ENCODE data around the gene FDX2.
A peak's percentile ranks its signal among the peaks of the same experiment; 100 is the strongest.

FDX2 gene

DNA sequence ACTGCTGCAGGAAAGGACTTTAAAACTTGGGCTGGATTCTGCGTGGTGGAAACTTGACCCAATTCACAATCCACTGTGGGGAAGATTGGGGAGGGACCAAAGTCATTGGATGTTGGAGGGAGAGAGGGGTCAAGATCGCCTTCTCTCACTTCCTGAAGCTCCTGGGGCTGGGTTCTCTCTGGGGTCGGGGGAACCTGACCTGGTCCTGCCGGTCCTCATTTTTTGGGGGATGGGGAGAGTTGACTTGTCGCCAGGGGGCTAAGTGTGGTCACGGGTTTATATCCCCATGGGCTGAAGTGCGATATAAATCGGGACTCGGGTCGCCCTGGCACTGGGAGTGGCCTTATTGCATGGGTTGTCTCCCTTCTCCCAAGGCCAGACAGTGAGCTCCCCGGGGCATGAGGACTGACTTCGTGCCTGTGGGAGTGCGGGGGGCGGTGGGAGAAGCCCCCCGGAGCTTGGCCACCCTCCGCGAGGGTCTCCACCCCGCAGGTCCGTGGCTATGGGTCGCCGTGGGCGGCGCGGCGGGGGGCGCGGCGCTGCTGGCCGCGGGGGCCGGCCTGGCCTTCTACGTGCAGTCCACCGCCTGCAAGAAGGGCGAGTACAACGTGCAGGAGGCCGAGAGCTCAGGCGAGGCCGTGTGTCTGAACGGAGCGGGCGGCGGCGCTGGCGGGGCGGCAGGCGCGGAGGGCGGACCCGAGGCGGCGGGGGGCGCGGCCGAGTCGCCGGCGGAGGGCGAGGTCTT lies 19.8 kb downstream of the FDX2 start:
- DNase-seq, result no peak

DNA sequence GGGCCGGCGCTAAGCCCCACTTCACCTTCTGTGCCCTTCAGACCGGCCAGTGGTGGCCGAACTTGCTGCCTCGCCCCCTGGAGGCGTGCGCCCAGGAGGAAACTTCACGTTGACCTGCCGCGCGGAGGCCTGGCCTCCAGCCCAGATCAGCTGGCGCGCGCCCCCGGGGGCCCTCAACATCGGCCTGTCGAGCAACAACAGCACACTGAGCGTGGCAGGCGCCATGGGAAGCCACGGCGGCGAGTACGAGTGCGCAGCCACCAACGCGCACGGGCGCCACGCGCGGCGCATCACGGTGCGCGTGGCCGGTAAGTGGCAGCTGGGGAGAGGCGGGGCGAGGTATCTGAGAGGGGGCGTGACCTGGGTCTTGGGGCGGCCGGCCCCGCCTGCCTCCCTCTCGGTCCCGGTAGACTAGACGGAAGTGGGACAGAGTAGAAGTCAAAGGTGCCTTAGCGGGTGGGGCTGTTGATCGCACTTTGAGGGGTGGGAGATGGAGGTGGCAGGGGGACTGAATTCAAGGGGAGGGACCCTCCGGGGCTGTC lies 20.4 kb downstream of the FDX2 start:
- no peak for DNase-seq

DNA sequence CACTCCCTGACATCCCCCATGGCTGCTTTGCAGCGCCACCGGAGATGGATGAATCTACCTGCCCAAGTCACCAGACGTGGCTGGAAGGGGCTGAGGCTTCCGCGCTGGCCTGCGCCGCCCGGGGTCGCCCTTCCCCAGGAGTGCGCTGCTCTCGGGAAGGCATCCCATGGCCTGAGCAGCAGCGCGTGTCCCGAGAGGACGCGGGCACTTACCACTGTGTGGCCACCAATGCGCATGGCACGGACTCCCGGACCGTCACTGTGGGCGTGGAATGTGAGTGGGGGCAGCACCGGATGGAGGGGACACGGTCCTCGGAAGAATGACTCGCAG lies 21.5 kb downstream of the FDX2 start:
- no peak for DNase-seq

DNA sequence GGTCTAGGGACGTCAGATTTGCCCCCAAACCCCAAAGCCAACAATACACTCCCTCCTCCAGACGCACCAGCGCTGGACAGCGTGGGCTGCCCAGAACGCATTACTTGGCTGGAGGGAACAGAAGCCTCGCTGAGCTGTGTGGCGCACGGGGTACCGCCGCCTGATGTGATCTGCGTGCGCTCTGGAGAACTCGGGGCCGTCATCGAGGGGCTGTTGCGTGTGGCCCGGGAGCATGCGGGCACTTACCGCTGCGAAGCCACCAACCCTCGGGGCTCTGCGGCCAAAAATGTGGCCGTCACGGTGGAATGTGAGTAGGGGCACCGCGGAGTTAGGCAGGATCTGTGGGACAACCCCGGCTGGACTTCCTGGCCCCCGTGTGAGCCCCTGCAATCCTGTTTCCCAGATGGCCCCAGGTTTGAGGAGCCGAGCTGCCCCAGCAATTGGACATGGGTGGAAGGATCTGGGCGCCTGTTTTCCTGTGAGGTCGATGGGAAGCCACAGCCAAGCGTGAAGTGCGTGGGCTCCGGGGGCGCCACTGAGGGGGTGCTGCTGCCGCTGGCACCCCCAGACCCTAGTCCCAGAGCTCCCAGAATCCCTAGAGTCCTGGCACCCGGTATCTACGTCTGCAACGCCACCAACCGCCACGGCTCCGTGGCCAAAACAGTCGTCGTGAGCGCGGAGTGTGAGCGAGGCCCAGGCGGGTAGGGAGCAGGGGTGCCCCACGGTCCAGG lies 22.0 kb downstream of the FDX2 start:
- no peak for DNase-seq

DNA sequence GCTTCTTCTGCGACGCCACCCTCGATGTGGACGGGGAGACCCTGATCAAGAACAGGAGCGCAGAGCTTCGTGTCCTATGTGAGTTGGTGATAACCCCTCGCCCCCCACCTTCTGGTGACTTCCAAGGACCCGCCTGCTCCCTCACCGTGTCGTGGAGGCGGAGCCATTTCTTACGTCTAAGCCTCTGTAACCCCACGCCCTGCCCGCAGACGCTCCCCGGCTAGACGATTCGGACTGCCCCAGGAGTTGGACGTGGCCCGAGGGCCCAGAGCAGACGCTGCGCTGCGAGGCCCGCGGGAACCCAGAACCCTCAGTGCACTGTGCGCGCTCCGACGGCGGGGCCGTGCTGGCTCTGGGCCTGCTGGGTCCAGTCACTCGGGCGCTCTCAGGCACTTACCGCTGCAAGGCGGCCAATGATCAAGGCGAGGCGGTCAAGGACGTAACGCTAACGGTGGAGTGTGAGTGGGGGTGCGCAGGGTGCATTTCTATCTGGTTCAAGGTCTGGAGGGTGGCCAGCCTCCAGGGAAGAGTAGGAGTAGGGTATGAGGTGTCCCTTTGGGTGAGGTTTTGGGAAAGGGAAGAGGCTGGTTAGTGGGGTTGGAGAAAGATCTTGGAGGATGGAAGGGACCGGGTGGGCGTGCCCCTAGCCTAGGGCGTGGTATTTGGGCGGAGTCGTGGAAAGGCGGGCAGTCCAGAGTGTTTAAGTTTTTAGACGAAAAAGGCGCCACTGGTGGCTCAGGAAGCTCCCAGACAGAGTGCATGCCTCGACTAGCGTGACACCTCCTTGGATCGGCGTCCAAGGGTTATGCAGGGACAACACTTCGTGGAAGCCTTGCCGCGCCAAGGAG lies 22.8 kb downstream of the FDX2 start:
- DNase-seq, result no peak

DNA sequence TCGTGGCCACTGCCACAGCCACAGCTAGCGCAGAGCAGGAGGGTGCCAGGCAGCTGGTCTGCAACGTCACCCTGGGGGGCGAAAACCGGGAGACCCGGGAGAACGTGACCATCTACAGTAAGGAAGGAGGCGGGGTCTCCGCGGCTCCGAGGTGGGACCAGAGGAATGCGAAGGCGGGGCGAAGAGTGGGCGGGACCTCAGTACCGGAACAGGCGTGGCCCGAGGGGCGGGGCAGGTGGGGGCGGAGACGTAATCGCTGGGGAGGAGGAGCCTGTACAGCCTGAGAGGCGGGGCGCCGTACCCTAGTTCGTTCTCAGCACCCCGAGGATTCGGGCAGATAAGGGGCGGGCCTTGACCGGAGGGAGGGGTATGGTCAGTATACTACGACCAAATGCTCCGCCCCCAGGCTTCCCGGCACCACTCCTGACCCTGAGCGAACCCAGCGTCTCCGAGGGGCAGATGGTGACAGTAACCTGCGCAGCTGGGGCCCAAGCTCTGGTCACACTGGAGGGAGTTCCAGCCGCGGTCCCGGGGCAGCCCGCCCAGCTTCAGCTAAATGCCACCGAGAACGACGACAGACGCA lies 23.5 kb downstream of the FDX2 start:
- no peak for DNase-seq

DNA sequence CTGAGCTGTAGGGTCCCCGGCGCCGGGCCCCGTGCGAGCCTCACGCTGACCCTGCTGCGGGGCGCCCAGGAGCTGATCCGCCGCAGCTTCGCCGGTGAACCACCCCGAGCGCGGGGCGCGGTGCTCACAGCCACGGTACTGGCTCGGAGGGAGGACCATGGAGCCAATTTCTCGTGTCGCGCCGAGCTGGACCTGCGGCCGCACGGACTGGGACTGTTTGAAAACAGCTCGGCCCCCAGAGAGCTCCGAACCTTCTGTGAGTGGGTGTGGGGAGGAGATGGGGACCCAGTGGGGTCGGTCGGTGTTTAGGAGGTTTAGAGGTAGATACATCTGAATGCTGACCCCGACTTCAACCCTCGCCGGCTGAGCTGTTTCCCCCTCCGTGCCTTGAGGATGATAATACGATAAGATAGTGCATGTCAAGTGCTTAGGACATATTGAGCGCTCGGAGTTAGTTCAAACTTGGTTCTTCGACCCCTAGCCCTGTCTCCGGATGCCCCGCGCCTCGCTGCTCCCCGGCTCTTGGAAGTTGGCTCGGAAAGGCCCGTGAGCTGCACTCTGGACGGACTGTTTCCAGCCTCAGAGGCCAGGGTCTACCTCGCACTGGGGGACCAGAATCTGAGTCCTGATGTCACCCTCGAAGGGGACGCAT lies 24.1 kb downstream of the FDX2 start:
- DNase-seq, result no peak

DNA sequence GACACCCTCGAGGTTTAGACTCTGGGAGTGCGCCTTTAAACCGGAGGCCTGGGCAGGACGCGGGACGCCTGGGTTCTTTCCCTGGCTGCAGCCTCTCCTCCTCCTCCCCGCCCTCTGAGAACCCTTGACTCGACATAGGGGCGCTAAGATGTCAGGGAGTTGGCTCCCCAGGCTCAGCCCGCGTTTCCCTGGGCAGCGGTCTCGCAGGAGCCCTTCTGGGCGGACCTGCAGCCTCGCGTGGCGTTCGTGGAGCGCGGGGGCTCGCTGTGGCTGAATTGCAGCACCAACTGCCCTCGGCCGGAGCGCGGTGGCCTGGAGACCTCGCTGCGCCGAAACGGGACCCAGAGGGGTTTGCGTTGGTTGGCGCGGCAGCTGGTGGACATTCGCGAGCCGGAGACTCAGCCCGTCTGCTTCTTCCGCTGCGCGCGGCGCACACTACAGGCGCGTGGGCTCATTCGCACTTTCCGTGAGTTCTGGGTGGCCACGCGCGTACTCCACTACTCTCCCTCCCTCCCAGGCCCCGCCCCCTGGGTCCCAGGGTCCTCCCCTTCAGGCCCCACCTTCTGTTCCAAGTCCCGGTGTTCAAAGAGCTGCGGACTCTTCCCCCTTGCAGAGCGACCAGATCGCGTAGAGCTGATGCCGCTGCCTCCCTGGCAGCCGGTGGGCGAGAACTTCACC lies 24.8 kb downstream of the FDX2 start:
- no peak for DNase-seq

DNA sequence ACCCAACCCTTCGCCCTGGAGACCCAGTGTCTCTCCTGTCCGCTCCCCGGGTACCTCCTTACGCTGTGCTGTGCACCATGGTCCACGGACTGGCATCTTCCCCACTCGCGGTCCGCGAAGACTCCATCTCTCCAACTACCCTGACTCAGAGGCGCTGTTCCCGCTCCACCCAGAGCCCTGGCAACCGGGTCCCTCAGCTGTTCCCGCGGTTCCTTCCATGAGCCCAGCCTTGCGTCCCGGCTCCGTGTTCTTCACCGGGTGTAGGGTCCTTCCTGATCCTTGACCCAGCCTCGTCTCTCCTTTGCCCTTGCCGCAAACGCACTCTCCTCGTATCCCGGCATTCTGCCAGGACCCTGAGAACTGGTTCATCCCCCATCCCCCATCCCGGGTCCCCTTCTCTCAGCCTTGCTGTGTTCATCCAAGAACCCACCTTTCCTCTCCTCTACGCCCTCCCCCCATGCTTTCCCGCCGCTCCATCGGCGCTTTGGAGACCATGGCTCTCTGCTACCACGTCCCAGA lies 25.4 kb downstream of the FDX2 start:
- DNase-seq, result no peak

DNA sequence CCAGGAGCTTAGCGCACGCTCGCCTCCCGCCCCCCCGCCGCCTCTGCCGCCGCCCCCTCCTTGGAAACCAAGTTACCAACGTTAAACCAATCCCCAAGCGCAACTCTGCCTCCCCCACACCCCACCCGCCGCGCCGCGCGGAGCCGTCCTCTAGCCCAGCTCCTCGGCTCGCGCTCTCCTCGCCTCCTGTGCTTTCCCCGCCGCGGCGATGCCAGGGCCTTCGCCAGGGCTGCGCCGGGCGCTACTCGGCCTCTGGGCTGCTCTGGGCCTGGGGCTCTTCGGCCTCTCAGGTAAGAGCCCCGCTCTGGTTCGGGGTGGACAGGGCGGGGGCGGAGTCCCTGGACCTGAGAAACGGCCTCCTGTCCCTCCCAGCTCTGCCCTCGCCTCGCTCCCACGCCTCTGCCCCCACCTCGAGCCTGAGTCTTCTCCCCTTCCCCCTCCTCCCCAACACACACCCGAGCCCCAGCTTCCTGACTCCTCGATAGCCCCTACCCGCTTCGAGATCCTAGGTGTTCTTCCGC lies 25.9 kb downstream of the FDX2 start, which contains the start of gene ICAM5:
ICAM5 (plus strand) TSS at position 117 of the 521 bp plus-strand sequence; CDS start at position 209, 92 bp downstream.
- peak; percentile 71 for DNase-seq

DNA sequence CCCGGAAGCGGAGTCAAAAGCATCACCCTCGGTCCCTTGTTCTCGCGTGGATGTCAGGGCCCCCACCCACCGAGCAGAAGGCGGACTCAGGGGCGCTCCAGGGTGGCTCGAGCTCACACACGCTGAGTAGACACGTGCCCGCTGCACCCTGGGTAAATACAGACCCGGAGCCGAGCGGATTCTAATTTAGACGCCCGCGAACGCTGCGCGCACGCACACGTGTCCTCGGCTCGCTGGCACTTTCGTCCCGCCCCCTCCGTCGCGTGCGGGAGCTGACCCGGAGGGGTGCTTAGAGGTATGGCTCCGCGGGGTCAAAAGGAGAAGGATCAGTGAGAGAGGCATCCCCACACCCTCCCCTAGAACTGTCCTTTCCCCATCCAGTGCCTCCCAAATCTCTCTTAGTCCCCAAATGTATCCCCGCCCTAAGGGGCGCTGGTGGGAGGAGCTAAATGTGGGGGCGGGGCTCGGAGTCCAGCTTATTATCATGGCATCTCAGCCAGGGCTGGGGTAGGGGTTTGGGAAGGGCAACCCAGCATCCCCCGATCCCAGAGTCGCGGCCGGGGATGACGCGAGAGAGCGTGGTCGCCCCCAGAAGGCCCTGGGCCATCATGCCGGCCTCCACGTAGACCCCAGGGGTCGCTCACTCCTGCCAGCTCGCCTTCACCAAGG lies 26.5 kb downstream of the FDX2 start:
- DNase-seq, result peak; percentile 71

DNA sequence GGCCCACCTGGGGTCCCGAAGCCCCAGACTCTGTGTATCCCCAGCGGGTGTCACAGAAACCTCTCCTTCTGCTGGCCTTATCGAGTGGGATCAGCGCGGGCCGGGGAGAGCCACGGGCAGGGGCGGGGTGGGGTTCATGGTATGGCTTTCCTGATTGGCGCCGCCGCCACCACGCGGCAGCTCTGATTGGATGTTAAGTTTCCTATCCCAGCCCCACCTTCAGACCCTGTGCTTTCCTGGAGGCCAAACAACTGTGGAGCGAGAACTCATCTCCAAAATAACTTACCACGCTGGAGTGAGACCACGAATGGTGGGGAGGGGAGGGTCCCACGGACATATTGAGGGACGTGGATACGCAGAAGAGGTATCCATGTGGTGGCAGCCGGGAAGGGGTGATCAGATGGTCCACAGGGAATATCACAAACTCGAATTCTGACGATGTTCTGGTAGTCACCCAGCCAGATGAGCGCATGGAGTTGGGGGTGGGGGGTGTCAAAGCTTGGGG lies 27.1 kb downstream of the FDX2 start:
- DNase-seq, result peak; percentile 53

DNA sequence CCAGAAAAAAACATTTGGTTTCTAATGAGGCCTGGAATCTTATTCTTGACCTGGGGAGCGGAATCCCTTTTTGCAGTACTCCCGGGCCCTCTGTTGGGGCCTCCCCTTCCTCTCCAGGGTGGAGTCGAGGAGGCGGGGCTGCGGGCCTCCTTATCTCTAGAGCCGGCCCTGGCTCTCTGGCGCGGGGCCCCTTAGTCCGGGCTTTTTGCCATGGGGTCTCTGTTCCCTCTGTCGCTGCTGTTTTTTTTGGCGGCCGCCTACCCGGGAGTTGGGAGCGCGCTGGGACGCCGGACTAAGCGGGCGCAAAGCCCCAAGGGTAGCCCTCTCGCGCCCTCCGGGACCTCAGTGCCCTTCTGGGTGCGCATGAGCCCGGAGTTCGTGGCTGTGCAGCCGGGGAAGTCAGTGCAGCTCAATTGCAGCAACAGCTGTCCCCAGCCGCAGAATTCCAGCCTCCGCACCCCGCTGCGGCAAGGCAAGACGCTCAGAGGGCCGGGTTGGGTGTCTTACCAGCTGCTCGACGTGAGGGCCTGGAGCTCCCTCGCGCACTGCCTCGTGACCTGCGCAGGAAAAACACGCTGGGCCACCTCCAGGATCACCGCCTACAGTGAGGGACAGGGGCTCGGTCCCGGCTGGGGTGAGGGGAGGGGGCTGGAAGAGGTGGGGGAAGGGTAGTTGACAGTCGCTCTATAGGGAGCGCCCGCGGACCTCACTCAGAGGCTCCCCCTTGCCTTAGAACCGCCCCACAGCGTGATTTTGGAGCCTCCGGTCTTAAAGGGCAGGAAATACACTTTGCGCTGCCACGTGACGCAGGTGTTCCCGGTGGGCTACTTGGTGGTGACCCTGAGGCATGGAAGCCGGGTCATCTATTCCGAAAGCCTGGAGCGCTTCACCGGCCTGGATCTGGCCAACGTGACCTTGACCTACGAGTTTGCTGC lies 28.7 kb downstream of the FDX2 start, which contains the start of gene ICAM4:
ICAM4 (plus strand) TSS at position 153 of the 935 bp plus-strand sequence; CDS start at position 211, 58 bp downstream.
- DNase-seq, result no peak

DNA sequence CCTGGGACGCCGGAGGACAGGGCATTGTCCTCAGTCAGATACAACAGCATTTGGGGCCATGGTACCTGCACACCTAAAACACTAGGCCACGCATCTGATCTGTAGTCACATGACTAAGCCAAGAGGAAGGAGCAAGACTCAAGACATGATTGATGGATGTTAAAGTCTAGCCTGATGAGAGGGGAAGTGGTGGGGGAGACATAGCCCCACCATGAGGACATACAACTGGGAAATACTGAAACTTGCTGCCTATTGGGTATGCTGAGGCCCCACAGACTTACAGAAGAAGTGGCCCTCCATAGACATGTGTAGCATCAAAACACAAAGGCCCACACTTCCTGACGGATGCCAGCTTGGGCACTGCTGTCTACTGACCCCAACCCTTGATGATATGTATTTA lies 30.4 kb downstream of the FDX2 start:
- no peak for DNase-seq

DNA sequence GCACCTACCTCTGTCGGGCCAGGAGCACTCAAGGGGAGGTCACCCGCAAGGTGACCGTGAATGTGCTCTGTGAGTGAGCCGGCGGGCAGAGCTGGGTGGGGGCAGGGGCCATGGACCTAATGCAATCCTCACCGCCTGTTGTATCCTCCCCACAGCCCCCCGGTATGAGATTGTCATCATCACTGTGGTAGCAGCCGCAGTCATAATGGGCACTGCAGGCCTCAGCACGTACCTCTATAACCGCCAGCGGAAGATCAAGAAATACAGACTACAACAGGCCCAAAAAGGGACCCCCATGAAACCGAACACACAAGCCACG lies 30.9 kb downstream of the FDX2 start:
- DNase-seq, result no peak

DNA sequence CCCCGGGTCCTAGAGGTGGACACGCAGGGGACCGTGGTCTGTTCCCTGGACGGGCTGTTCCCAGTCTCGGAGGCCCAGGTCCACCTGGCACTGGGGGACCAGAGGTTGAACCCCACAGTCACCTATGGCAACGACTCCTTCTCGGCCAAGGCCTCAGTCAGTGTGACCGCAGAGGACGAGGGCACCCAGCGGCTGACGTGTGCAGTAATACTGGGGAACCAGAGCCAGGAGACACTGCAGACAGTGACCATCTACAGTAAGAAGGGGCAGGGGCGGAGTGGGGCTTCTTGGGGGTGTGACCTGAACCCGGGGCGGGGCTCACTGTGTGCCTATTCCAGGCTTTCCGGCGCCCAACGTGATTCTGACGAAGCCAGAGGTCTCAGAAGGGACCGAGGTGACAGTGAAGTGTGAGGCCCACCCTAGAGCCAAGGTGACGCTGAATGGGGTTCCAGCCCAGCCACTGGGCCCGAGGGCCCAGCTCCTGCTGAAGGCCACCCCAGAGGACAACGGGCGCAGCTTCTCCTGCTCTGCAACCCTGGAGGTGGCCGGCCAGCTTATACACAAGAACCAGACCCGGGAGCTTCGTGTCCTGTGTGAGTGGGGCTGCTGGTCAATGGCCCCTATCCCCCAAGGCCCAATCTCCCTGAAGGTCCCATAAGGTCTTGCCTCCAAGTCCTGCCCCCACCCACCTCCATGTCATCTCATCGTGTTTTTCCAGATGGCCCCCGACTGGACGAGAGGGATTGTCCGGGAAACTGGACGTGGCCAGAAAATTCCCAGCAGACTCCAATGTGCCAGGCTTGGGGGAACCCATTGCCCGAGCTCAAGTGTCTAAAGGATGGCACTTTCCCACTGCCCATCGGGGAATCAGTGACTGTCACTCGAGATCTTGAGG lies 31.5 kb downstream of the FDX2 start:
- DNase-seq, result no peak

DNA sequence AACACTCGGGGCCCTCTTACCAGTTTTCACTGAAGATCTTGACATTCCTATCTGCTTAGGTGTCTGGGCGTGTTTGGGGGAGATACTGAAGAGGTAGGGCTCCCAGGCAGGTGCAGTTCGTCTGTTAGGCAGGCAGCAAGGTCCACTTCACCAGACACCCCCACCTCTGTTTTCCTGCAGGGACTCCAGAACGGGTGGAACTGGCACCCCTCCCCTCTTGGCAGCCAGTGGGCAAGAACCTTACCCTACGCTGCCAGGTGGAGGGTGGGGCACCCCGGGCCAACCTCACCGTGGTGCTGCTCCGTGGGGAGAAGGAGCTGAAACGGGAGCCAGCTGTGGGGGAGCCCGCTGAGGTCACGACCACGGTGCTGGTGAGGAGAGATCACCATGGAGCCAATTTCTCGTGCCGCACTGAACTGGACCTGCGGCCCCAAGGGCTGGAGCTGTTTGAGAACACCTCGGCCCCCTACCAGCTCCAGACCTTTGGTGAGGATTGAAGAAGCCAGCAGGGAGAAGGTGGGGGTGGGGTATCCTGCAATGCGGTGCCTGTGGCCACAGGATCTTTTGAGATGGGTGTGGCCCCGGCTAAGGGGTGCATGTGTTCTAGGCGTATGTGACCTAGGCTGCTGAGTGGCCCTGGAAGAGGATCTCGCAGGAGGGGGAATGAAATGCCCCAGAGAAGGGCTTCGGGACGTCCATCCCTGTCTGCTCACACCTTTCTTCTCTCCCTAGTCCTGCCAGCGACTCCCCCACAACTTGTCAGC lies 32.3 kb downstream of the FDX2 start:
- no peak for DNase-seq

Measured in NCI-H446 treated with DMSO at 0.1 percent for 48 hours (cell line).